ENCODE data around the gene NASP. TPM values are rescaled to one million over a fixed set of nuclear protein-coding genes. Genes with fewer than 3 reads are reported as not detected.
A peak's percentile ranks its signal among the peaks of the same experiment; 100 is the strongest.

Gene NASP
- total RNA-seq, 2 experiments from 2014 or later, result 228 to 282 TPM

- Mint-ChIP-seq H3K4me1 (no peaks in the 10 kb centered on the region), H3K9me3 (ENCODE audit: low read depth) (no peaks in the 10 kb centered on the region), H3K36me3 (ENCODE audit: low read depth) (peaks cover 25% of the 10 kb centered on the region), H3K27me3 (no peaks in the 10 kb centered on the region), H3K4me3 (no peak overlapping the region), H3K27ac (no peak overlapping the region)
- intact Hi-C loops (cut with DNase I, micrococcal nuclease), result no loop called here
- no peak for DNase-seq
- CTCF ChIA-PET, result no interaction called here
- POLR2A ChIA-PET, result no interaction called here
- no peak for ATAC-seq
Measured at GRCh38 chr1:45643321-45643720, 59.5 kb downstream of the NASP start.

DNA sequence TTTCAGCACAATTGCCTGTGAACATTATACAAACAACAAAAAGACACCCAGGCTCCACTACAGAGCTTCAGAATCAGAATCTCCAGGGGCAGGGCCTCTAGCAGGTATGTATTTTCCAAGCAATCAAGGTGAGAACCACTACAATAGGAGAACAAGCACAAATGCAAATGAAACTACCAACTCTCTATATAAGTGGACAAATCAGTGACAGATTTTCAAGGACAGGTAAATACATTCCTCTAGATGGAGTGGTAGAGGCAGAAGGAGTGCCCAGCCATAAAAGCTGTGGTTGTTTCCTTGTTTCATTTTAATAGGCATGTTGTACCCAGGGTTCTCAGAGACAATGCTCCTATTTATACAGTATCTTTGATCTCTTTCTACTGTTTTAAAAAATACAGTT lies 60.1 kb downstream of the NASP start:
- Mint-ChIP-seq H3K4me1 (no peaks in the 10 kb centered on the region), H3K27me3 (no peaks in the 10 kb centered on the region), H3K9me3 (ENCODE audit: low read depth) (no peaks in the 10 kb centered on the region), H3K4me3 (no peak overlapping the region), H3K36me3 (ENCODE audit: low read depth) (peaks cover 25% of the 10 kb centered on the region), H3K27ac (no peak overlapping the region)
- ChIA-PET POLR2A (interaction anchor here (0.5 to 0.6 kb wide), 2 partner anchors 50 to 960 kb away, joined by 3 read pairs; no protein-coding TSS in a partner anchor), CTCF (interaction anchor here (0.5 to 0.6 kb wide), 2 partner anchors 11 to 157 kb away, joined by 3 read pairs; no protein-coding TSS in a partner anchor)
- no peak for DNase-seq
- ATAC-seq, result no peak
- intact Hi-C loops (cut with DNase I, micrococcal nuclease), result no loop called here

DNA sequence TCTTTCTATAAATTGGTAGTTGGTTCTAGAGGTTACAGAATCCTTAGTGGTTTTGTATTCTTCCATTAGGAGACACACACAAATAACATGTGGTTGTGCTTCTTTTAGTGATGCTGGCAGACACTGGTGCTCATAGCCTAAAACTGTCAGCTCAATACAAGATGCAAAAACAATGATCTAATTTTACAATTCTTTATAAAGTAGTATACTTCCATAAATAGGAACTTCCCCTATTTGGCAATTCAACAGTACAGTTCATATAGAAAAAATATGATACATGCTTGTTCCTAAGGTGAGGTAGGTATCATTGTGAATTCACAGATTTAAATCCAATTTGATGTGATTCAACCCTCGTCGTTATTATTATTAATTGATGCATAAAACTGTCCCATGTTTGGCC lies 60.8 kb downstream of the NASP start:
- H3K9me3 Mint-ChIP-seq (ENCODE audit: low read depth), result no peaks in the 10 kb centered on the region
- DNase-seq, result no peak
- CTCF ChIA-PET, result interaction anchor here (0.6 kb wide), 1 partner anchor 25 kb away, joined by 3 read pairs; no protein-coding TSS in a partner anchor
- ATAC-seq, result no peak
- H3K27ac Mint-ChIP-seq, result no peak overlapping the region
- intact Hi-C loops (cut with DNase I, micrococcal nuclease), result no loop called here
- POLR2A ChIA-PET, result interaction anchor here (0.5 to 0.6 kb wide), 2 partner anchors 51 to 961 kb away, joined by 3 read pairs; no protein-coding TSS in a partner anchor
- H3K36me3 Mint-ChIP-seq (ENCODE audit: low read depth), result peaks cover 28% of the 10 kb centered on the region
- no peak overlapping the region for H3K4me3 Mint-ChIP-seq
- no peaks in the 10 kb centered on the region for H3K27me3 Mint-ChIP-seq
- H3K4me1 Mint-ChIP-seq, result no peaks in the 10 kb centered on the region

GRCh38 chr1:45647248-45648021 lies 63.6 kb downstream of the NASP start:
- no peaks in the 10 kb centered on the region for H3K4me1 Mint-ChIP-seq
- no peak overlapping the region for H3K27ac Mint-ChIP-seq
- intact Hi-C loops (cut with DNase I, micrococcal nuclease), result no loop called here
- H3K9me3 Mint-ChIP-seq (ENCODE audit: low read depth), result no peaks in the 10 kb centered on the region
- no peak for DNase-seq
- no peak for ATAC-seq
- no peak overlapping the region for H3K4me3 Mint-ChIP-seq
- CTCF ChIA-PET, result no interaction called here
- H3K27me3 Mint-ChIP-seq, result no peaks in the 10 kb centered on the region
- POLR2A ChIA-PET, result no interaction called here
- H3K36me3 Mint-ChIP-seq (ENCODE audit: low read depth), result peaks cover 15% of the 10 kb centered on the region

DNA sequence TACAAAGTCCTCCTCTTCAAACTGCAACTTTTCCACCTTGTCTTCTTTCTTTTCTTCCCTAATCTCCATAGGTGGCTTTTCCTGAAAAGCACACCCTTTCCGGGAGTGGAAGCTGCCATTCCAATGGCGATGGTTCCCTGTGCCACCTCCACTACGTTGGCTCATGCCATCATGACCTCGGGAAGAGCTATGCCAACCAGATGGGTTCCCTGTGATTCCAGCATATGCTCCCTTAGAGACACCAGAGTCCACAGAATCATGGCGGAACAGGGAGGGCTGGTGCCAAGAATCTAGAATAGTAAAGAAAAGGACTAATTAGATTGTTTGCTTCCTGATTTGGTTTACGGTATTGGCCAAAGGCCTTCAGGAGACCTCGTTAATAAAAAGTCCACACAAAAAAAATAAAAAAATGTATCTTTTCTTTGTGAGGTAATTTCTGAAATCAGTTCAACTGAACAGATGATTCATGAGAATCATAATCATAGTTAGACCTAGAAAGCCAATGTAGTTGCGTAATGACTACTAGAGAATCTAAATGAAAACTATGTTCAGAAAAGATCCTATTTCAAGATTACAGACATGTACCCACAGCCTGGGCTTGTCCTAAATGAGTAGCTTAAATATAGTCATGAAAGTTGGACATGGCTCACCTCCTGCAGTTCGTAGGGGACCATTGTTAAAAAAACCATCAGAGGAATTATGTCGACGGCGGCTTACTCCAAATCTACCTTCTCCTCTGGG lies 70.9 kb downstream of the NASP start:
- H3K27ac Mint-ChIP-seq, result peak overlapping the region; percentile 2
- ChIA-PET POLR2A (interaction anchor here (0.6 to 1.2 kb wide), 6 partner anchors 10 to 529 kb away, joined by 3 to 8 read pairs (median 4); partner anchors contain the start of gene GPBP1L1), CTCF (interaction anchor here (0.6 to 1.9 kb wide), 6 partner anchors 9 to 569 kb away, joined by 3 to 8 read pairs (median 4); no protein-coding TSS in a partner anchor)
- peaks cover 15% of the 10 kb centered on the region for H3K4me1 Mint-ChIP-seq
- DNase-seq (peak; percentile 23), ATAC-seq (peak; percentile 99)
- intact Hi-C loops (cut with DNase I, micrococcal nuclease), result loop anchor here (2.0 to 10.0 kb wide), 4 partner anchors 32 to 190 kb away; partner anchors contain the start of gene GPBP1L1 (in 1 of the 2)
- peaks cover 53% of the 10 kb centered on the region for H3K36me3 Mint-ChIP-seq (ENCODE audit: low read depth)
- H3K9me3 Mint-ChIP-seq (ENCODE audit: low read depth), result no peaks in the 10 kb centered on the region
- no peaks in the 10 kb centered on the region for H3K27me3 Mint-ChIP-seq
- H3K4me3 Mint-ChIP-seq, result no peak overlapping the region

- intact Hi-C loops (cut with DNase I, micrococcal nuclease), result loop anchor here (5.0 to 10.0 kb wide), 3 partner anchors 151 to 188 kb away; no protein-coding TSS in a partner anchor
- peaks cover 57% of the 10 kb centered on the region for H3K36me3 Mint-ChIP-seq (ENCODE audit: low read depth)
- ATAC-seq, result no peak
- no peak for DNase-seq
- peaks cover 15% of the 10 kb centered on the region for H3K4me1 Mint-ChIP-seq
- H3K4me3 Mint-ChIP-seq, result no peak overlapping the region
- H3K9me3 Mint-ChIP-seq (ENCODE audit: low read depth), result no peaks in the 10 kb centered on the region
- no peaks in the 10 kb centered on the region for H3K27me3 Mint-ChIP-seq
- CTCF ChIA-PET, result interaction anchor here (0.6 to 1.3 kb wide), 5 partner anchors 10 to 186 kb away, joined by 3 to 5 read pairs (median 4); partner anchors contain the start of gene GPBP1L1
- H3K27ac Mint-ChIP-seq, result no peak overlapping the region
- POLR2A ChIA-PET, result no interaction called here
Measured at GRCh38 chr1:45656573-45657226, 72.9 kb downstream of the NASP start.

GRCh38 chr1:45658171-45658570 lies 74.3 kb downstream of the NASP start:
- POLR2A ChIA-PET, result interaction anchor here (0.6 kb wide), 1 partner anchor 49 kb away, joined by 6 read pairs; no protein-coding TSS in a partner anchor
- Mint-ChIP-seq H3K4me3 (no peak overlapping the region), H3K4me1 (peaks cover 23% of the 10 kb centered on the region), H3K9me3 (ENCODE audit: low read depth) (no peaks in the 10 kb centered on the region), H3K27ac (peak overlapping the region; percentile 59), H3K27me3 (no peaks in the 10 kb centered on the region), H3K36me3 (ENCODE audit: low read depth) (peaks cover 50% of the 10 kb centered on the region)
- ATAC-seq (no peak), DNase-seq (no peak)
- CTCF ChIA-PET, result interaction anchor here (1.1 kb wide), 1 partner anchor 525 kb away, joined by 3 read pairs; no protein-coding TSS in a partner anchor
- intact Hi-C loops (cut with DNase I, micrococcal nuclease), result loop anchor here (5.0 to 10.0 kb wide), 3 partner anchors 149 to 187 kb away; no protein-coding TSS in a partner anchor

DNA sequence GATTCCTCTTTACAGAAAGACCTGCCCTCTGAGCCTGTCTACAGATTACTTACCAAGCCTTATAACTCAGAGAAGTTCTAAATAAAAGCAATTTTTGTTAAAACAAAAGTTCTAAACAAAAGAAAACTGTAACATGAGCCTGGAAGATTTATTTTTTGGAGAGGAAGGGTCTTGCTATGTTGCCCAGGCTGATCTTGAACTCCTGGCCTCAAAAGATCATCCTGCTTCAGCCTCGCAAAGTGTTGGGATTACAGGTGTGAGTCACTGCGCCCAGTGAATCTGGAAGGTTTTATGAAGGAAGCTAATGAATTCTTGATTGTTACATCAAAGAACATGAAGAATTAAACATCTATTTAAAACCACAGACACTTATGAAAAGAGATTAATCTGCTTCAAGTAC lies 75.4 kb downstream of the NASP start:
- Mint-ChIP-seq H3K27ac (no peak overlapping the region), H3K4me1 (peaks cover 27% of the 10 kb centered on the region), H3K9me3 (ENCODE audit: low read depth) (no peaks in the 10 kb centered on the region), H3K27me3 (no peaks in the 10 kb centered on the region), H3K4me3 (no peak overlapping the region), H3K36me3 (ENCODE audit: low read depth) (peaks cover 51% of the 10 kb centered on the region)
- ATAC-seq (no peak), DNase-seq (no peak)
- intact Hi-C loops (cut with DNase I, micrococcal nuclease), result loop anchor here (5.0 to 10.0 kb wide), 3 partner anchors 148 to 186 kb away; no protein-coding TSS in a partner anchor
- POLR2A ChIA-PET, result no interaction called here
- CTCF ChIA-PET, result interaction anchor here (0.6 to 0.8 kb wide), 2 partner anchors 180 to 564 kb away, joined by 3 to 5 read pairs; no protein-coding TSS in a partner anchor

GRCh38 chr1:45660336-45660735 lies 76.5 kb downstream of the NASP start:
- no peak for ATAC-seq
- POLR2A ChIA-PET, result no interaction called here
- intact Hi-C loops (cut with DNase I, micrococcal nuclease), result no loop called here
- Mint-ChIP-seq H3K27ac (no peak overlapping the region), H3K4me1 (peaks cover 19% of the 10 kb centered on the region), H3K4me3 (no peak overlapping the region), H3K36me3 (ENCODE audit: low read depth) (peaks cover 44% of the 10 kb centered on the region), H3K9me3 (ENCODE audit: low read depth) (no peaks in the 10 kb centered on the region), H3K27me3 (no peaks in the 10 kb centered on the region)
- DNase-seq, result no peak
- CTCF ChIA-PET, result interaction anchor here (1.0 kb wide), 1 partner anchor 190 kb away, joined by 3 read pairs; no protein-coding TSS in a partner anchor

DNA sequence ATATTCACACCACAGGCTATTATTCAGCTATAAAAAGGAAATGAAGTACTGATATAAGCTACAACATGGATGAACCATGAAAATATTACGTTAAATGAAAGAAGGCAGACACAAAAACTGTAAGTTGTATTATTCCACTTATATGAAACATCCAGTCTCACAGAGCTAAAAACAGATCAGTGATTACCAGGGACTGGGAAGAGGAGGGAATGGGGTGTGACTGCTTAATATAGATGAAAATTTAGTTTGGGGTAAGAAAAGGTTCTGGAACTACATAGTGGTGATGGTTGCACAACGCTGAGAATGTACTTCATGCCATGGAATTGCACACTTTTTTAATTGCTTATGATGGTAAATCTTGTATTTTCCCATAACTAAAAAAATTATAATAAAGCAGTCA lies 83.0 kb downstream of the NASP start:
- Mint-ChIP-seq H3K4me1 (peaks cover 48% of the 10 kb centered on the region), H3K27ac (no peak overlapping the region), H3K9me3 (ENCODE audit: low read depth) (no peaks in the 10 kb centered on the region), H3K36me3 (ENCODE audit: low read depth) (peaks cover 12% of the 10 kb centered on the region), H3K27me3 (no peaks in the 10 kb centered on the region), H3K4me3 (no peak overlapping the region)
- ATAC-seq, result no peak
- CTCF ChIA-PET, result interaction anchor here (1.0 kb wide), 1 partner anchor 10 kb away, joined by 3 read pairs; no protein-coding TSS in a partner anchor
- POLR2A ChIA-PET, result no interaction called here
- no peak for DNase-seq
- intact Hi-C loops (cut with DNase I, micrococcal nuclease), result no loop called here
